RWPE1 (cell line): ENCODE data around the gene HMOX2.

Source experiments
- CTCF ChIA-PET: fragments of 350-600 bp; sonication (Branson Sonifier 250); formaldehyde crosslinking; extraction: SDS; loops from one replicate; lab custom pipeline; 2021; lab: Yijun Ruan, JAX
- POLR2A ChIA-PET: fragments of 400-600 bp; formaldehyde crosslinking; extraction: SDS; loops from one replicate; lab custom pipeline; 2020; ENCODE audit warnings: antibody characterized with exemption; ENCODE audit not compliant: low non-redundant PET; lab: Yijun Ruan, JAX
- DNase-seq: peaks from one replicate; pipeline ENCODE4 v3.0.0; 2012; ENCODE audit warnings: low spot score
- H3K27ac ChIP-seq: fragments of 450-650 bp; 2 replicates; pipeline ENCODE4 v1.5.1; 2017
- TF ChIP-seq, protein P1 (sequence below): fragments of 450-650 bp; conservative IDR thresholded peaks from 2 replicates; pipeline ENCODE4 v1.5.1; 2017; ENCODE audit warnings: low read depth, mild to moderate bottlenecking

HMOX2 gene

GRCh38 chr16:4475880-4476788 is at the start of gene HMOX2:
TSS of gene HMOX2 (plus strand) at chr16:4476398. CDS start at chr16:4505525, 29,127 bp downstream.
- DNase-seq, result peak; percentile 89
- H3K27ac ChIP-seq, result peak within 1 kb of the TSS; percentile 86
- TF ChIP-seq, protein P1, sequence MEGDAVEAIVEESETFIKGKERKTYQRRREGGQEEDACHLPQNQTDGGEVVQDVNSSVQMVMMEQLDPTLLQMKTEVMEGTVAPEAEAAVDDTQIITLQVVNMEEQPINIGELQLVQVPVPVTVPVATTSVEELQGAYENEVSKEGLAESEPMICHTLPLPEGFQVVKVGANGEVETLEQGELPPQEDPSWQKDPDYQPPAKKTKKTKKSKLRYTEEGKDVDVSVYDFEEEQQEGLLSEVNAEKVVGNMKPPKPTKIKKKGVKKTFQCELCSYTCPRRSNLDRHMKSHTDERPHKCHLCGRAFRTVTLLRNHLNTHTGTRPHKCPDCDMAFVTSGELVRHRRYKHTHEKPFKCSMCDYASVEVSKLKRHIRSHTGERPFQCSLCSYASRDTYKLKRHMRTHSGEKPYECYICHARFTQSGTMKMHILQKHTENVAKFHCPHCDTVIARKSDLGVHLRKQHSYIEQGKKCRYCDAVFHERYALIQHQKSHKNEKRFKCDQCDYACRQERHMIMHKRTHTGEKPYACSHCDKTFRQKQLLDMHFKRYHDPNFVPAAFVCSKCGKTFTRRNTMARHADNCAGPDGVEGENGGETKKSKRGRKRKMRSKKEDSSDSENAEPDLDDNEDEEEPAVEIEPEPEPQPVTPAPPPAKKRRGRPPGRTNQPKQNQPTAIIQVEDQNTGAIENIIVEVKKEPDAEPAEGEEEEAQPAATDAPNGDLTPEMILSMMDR, result peak; percentile 87
- CTCF ChIA-PET, result interaction anchor here (0.6 to 1.5 kb wide), 6 partner anchors 11 to 646 kb away, joined by 3 to 11 read pairs (median 4); no protein-coding TSS in a partner anchor
- POLR2A ChIA-PET, result interaction anchor here (0.6 kb wide), 2 partner anchors 11 to 12 kb away, joined by 3 read pairs; no protein-coding TSS in a partner anchor

GRCh38 chr16:4426722-4427372 is 49.4 kb upstream of the HMOX2 start:
- CTCF ChIA-PET, result no interaction called here
- no peak overlapping the region for H3K27ac ChIP-seq
- TF ChIP-seq, protein P1, result no peak
- no peak for DNase-seq
- POLR2A ChIA-PET, result no interaction called here

DNA sequence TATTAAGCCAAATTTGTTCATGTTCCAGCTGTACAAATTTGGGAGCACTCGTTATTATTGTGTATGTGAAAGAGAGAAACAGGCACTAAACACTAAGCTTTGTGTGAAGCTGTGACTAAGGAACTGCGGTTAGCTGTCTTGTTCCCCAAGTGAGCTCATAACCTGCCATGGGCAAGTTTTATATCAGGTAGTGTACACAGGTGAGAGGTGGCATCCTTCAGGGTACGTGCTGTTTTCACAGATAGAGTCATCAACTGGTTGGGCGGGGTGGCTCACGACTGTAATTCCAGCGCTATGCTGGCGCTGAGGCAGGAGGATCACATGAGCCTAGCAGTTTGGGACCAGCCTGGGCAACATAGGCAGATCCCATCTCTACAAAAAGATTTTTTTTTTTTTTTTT is 47.7 kb upstream of the HMOX2 start:
- no peak overlapping the region for H3K27ac ChIP-seq
- ChIA-PET CTCF (interaction anchor here (0.7 kb wide), 1 partner anchor 159 kb away, joined by 3 read pairs; no protein-coding TSS in a partner anchor), POLR2A (no interaction called here)
- no peak for DNase-seq
- TF ChIP-seq, protein P1, result no peak

DNA sequence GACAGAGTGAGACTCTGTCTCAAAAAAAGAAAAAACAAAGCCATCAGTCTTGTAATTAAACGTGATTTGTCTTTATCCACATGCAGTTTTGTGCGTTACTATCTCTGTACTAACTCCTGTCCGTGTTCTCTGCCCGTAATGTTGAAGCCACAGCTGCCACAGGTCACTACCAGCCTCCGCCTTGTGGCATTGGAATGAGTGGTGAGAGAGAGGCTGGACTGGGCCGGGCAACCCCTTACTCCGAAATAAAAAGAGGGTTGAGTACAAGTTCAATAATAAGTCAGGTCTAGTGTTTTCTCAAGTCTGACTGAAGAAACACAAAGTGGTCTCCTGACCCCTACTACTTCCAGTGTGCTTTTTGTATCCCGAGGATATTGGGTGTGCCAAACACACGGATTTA is 45.2 kb upstream of the HMOX2 start:
- TF ChIP-seq, protein P1, result no peak
- ChIA-PET CTCF (interaction anchor here (0.7 kb wide), 1 partner anchor 78 kb away, joined by 6 read pairs; no protein-coding TSS in a partner anchor), POLR2A (no interaction called here)
- H3K27ac ChIP-seq, result no peak overlapping the region
- no peak for DNase-seq

DNA sequence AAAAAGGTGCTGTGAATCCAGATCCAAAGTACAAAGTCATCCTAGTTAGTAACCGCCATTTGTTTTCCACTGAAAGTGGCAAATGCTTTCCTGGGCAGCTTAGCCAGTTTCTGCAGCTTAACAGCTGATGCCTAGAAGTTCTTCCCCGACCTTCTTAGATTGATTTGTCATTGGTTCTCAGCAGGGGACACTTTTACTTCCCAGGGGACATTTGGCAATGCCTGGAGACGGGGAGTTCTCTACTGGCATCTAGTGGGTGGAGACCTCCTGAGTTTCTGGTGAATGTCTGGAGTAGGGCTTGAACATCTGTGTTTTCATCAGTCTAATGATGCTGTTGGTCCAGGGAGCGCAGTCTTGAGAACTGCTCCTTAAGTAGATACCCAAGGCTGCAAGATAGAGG is 43.0 kb upstream of the HMOX2 start:
- TF ChIP-seq, protein P1, result no peak
- POLR2A ChIA-PET, result no interaction called here
- no peak overlapping the region for H3K27ac ChIP-seq
- CTCF ChIA-PET, result no interaction called here
- DNase-seq, result no peak
